Natural killer cell (primary cell): ENCODE measurements around the gene RAB19. TPM values are rescaled to one million over a fixed set of nuclear protein-coding genes. Genes with fewer than 3 reads are reported as not detected.

Source experiments
- ATAC-seq, 3 donors: fragments of 150-1000 bp in 2 of 3; fragments of 200-7000 bp in 1 of 3; cut with Tn5 transposase; 1 replicate in 1 of 3; 2 replicates in 2 of 3; pipeline ENCODE4 v1.10.0; 2021; ENCODE audit warnings: mild to moderate bottlenecking in 2 of 3, moderate library complexity in 2 of 3
- DNase-seq, 2 donors: peaks; one replicate each; pipeline versions ENCODE4 v3.0.0 to v3.0.0-alpha.2; 2013 to 2021; ENCODE audit warnings: mixed read lengths in 1 of 2
- H3K27ac ChIP-seq: one replicate; pipeline ENCODE4 v1.5.1; 2013; ENCODE audit warnings: mild to moderate bottlenecking, low read length
- H3K27me3 ChIP-seq: one replicate; pipeline ENCODE4 v1.6.1; 2013; ENCODE audit warnings: low read length; ENCODE audit not compliant: control insufficient read depth, insufficient read depth
- H3K36me3 ChIP-seq: one replicate; pipeline ENCODE4 v1.6.1; 2013; ENCODE audit warnings: low read length; ENCODE audit not compliant: control insufficient read depth, insufficient read depth
- H3K4me1 ChIP-seq: one replicate; pipeline ENCODE4 v1.6.1; 2013; ENCODE audit warnings: low read length; ENCODE audit not compliant: control insufficient read depth, insufficient read depth
- H3K4me3 ChIP-seq: one replicate; pipeline ENCODE4 v1.5.1; 2013; ENCODE audit warnings: low read length
- H3K9me3 ChIP-seq: one replicate; pipeline ENCODE4 v1.6.1; 2013; ENCODE audit warnings: low read length; ENCODE audit not compliant: control insufficient read depth, insufficient read depth
- H3K27ac Mint-ChIP-seq, 2 donors: one replicate each; pipeline ENCODE4 v1.8.0; 2022; ENCODE audit warnings: mild to moderate bottlenecking in 2 of 2, mixed read lengths in 2 of 2, moderate library complexity in 1 of 2
- H3K27me3 Mint-ChIP-seq, 2 donors: one replicate each; pipeline ENCODE4 v1.8.0; 2022; ENCODE audit warnings: low read depth in 2 of 2, mixed read lengths in 2 of 2
- H3K36me3 Mint-ChIP-seq: one replicate; pipeline ENCODE4 v1.8.0; 2022; ENCODE audit warnings: mixed read lengths
- H3K4me1 Mint-ChIP-seq, 2 donors: one replicate each; pipeline ENCODE4 v1.8.0; 2022; ENCODE audit warnings: mixed read lengths in 2 of 2
- H3K4me3 Mint-ChIP-seq: one replicate; pipeline ENCODE4 v1.8.0; 2022; ENCODE audit warnings: mild to moderate bottlenecking, moderate library complexity, mixed read lengths
- H3K9me3 Mint-ChIP-seq, 2 donors: one replicate each; pipeline ENCODE4 v1.8.0; 2022; ENCODE audit warnings: mixed read lengths in 2 of 2
- WGBS: methylation state at CpG from one replicate; pipeline ENCODE4 v1.1.7; 2013; ENCODE audit warnings: missing lambda C conversion rate; ENCODE audit not compliant: insufficient coverage; 5-methylcytosine and 5-hydroxymethylcytosine counted together
- intact Hi-C: fragments of 100-400 bp; cut with micrococcal nuclease; formaldehyde crosslinking; loops from one replicate; pipeline ENCODE4 v1.14.2; 2022
- total RNA-seq, 4 donors: library from RNA; stranded (reverse); fragments of 120-200 nt in 1 of 4; gene quantifications; one replicate each; pipeline versions ENCODE4 v1.2.3 to v1.2.4, GENCODE V29; 2013 to 2022
- TF ChIP-seq, protein P1 (sequence below): fragments of 200-600 bp; IDR thresholded peaks from one replicate; pipeline ENCODE4 v1.8.0; 2022; ENCODE audit warnings: antibody characterized with exemption

Gene RAB19
- total RNA-seq, 3 donors from 2014 or later (not counting 1 experiment from before 2014, with no cell fraction given), result 1.9 to 3.3 (median 2.8) TPM

DNA sequence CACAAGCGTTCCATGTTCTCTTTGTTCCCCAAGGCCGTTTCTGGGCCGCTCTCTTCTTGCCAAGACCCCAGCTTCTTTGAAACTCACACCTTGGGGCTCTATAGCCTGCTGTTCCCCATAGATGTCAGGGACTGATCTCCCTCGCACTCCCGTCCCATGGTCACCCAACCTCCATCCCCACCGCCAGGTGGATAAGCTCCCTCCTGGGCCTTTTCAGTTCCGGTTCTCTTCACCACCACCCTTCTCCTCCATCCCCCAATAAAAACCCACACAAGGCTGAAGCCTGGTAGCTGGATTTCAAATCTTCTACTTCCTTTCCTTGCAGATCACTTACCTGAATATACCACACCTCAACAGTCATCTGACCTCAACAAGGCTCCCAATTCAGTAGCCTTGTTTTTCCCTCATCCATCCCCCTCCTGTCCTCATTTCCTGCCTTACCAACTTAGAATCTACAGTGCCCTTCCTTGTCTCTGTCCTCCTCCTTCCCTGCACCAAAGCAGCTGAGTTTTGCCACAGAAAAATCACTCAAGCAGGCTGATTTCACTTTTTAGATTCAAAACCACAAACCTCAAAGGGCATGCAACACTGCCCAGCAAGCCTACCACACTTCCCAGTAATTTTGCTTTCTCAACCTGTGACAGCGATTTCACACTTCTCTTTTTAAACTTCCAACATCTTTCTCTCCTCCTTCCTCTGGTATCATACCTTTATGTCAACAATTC is 13.2 kb upstream of the RAB19 start:
- Mint-ChIP-seq H3K27ac (no peak overlapping the region), H3K4me1 (no peaks in the 10 kb centered on the region), H3K27me3 (no peaks in the 10 kb centered on the region), H3K4me3 (no peak overlapping the region), H3K9me3 (no peaks in the 10 kb centered on the region), H3K36me3 (no peaks in the 10 kb centered on the region)
- WGBS, result 53% methylated on average over 8 of the region's 8 CpGs
- Histone ChIP-seq H3K36me3 (no peaks in the 10 kb centered on the region), H3K4me3 (no peak overlapping the region), H3K27ac (no peak overlapping the region), H3K4me1 (peaks cover 22% of the 10 kb centered on the region), H3K9me3 (no peaks in the 10 kb centered on the region), H3K27me3 (no peaks in the 10 kb centered on the region)
- TF ChIP-seq, protein P1, sequence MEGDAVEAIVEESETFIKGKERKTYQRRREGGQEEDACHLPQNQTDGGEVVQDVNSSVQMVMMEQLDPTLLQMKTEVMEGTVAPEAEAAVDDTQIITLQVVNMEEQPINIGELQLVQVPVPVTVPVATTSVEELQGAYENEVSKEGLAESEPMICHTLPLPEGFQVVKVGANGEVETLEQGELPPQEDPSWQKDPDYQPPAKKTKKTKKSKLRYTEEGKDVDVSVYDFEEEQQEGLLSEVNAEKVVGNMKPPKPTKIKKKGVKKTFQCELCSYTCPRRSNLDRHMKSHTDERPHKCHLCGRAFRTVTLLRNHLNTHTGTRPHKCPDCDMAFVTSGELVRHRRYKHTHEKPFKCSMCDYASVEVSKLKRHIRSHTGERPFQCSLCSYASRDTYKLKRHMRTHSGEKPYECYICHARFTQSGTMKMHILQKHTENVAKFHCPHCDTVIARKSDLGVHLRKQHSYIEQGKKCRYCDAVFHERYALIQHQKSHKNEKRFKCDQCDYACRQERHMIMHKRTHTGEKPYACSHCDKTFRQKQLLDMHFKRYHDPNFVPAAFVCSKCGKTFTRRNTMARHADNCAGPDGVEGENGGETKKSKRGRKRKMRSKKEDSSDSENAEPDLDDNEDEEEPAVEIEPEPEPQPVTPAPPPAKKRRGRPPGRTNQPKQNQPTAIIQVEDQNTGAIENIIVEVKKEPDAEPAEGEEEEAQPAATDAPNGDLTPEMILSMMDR, result no peak
- no peak for DNase-seq
- intact Hi-C loops, result no loop called here
- ATAC-seq, result peak in 1 of 3 donors; percentile 57

DNA sequence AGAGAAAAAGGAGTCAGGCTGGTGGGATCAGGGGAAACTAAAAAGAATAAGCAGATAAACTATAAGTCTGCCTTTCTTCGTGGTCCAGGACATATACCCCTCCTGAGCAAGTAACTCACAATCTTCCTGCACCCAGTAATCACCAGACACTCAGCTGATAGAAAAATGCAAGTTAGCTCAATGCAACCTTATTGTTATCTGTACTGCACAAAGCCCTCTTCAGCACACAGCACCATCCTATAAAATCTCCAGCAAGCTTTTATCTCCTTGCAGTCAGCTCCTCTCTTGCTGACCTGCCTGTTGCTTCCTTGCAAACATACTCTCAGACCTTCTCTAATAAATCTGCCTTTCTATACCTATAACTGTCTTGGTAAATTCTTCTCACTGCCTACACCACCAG is 12.2 kb upstream of the RAB19 start:
- Histone ChIP-seq H3K36me3 (no peaks in the 10 kb centered on the region), H3K27me3 (no peaks in the 10 kb centered on the region), H3K9me3 (no peaks in the 10 kb centered on the region), H3K4me1 (peaks cover 22% of the 10 kb centered on the region), H3K4me3 (no peak overlapping the region), H3K27ac (no peak overlapping the region)
- intact Hi-C loops, result no loop called here
- DNase-seq (no peak), ATAC-seq (no peak)
- H3K4me3 Mint-ChIP-seq, result no peak overlapping the region
- TF ChIP-seq, protein P1, result no peak
- H3K9me3 Mint-ChIP-seq, result no peaks in the 10 kb centered on the region
- H3K27me3 Mint-ChIP-seq, result no peaks in the 10 kb centered on the region
- WGBS, result 76% methylated on average over 1 of the region's 1 CpG
- no peak overlapping the region for H3K27ac Mint-ChIP-seq
- peaks cover 7% of the 10 kb centered on the region in 2 donors for H3K4me1 Mint-ChIP-seq
- H3K36me3 Mint-ChIP-seq, result no peaks in the 10 kb centered on the region

DNA sequence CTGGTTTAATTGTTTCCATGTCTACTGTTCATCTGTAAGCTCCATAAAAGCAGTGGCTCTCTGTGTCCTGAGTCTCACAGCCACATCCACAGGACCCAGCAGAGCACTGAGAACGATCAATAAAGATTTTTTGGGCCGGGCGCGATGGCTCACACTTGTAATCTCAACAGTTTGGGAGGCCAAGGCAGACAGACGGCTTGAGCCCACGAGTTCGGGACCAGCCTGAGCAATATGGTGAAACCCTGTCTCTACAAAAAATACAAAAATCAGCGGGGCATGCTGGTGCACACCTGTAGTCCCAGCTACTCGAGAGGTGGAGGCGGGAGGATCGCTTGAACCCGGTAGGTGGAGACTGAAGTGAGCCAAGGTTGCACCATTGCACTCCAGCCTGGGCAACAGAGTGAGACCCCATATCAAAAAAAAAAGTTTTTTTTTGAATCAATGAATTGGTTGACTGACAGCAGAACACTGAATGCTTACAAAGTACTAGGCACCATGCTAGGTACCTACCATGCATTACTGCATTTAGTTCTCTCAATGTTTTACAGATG is 10.0 kb upstream of the RAB19 start:
- no peaks in the 10 kb centered on the region for H3K27me3 ChIP-seq
- H3K4me1 ChIP-seq, result peaks cover 33% of the 10 kb centered on the region
- Mint-ChIP-seq H3K4me1 (peaks cover 13 to 19% of the 10 kb centered on the region in 2 donors), H3K27me3 (no peaks in the 10 kb centered on the region), H3K9me3 (no peaks in the 10 kb centered on the region), H3K27ac (no peak overlapping the region), H3K36me3 (no peaks in the 10 kb centered on the region), H3K4me3 (no peak overlapping the region)
- H3K27ac ChIP-seq, result no peak overlapping the region
- no peak overlapping the region for H3K4me3 ChIP-seq
- DNase-seq, result no peak
- H3K36me3 ChIP-seq, result no peaks in the 10 kb centered on the region
- WGBS, result 97% methylated on average over 12 of the region's 12 CpGs
- ATAC-seq, result no peak
- intact Hi-C loops, result no loop called here
- H3K9me3 ChIP-seq, result no peaks in the 10 kb centered on the region
- TF ChIP-seq, protein P1, result no peak
